ACC112 (cell line): ENCODE data around the gene S100A3.
A peak's percentile ranks its signal among the peaks of the same experiment; 100 is the strongest.
"Not testable (repeated sequence)": the region's sequence is repeated elsewhere in the genome, so short reads cannot be mapped to it uniquely, and the experiment has no call there.

Source experiments
- H2AFZ ChIP-seq: fragments of 200-600 bp; sonication (generic); one replicate; pipeline ENCODE4 v1.6.0; 2017; ENCODE audit warnings: antibody characterized with exemption, low read length; ENCODE audit not compliant: unreplicated experiment
- H3K27ac ChIP-seq: fragments of 200-600 bp; sonication (generic); 2 replicates; pipeline ENCODE4 v1.5.1; 2014; ENCODE audit warnings: low read depth, mild to moderate bottlenecking, antibody characterized with exemption, low read length, moderate library complexity
- H3K27me3 ChIP-seq: fragments of 200-600 bp; sonication (generic); 2 replicates; pipeline ENCODE4 v1.6.1; 2014; ENCODE audit warnings: mild to moderate bottlenecking, antibody characterized with exemption, low read length, moderate library complexity, mixed read lengths; ENCODE audit not compliant: insufficient read depth
- H3K36me3 ChIP-seq: fragments of 200-600 bp; sonication (generic); 2 replicates; pipeline ENCODE4 v1.6.1; 2016; ENCODE audit warnings: mild to moderate bottlenecking, antibody characterized with exemption, low read length, moderate library complexity, mixed read lengths; ENCODE audit not compliant: insufficient read depth
- H3K4me1 ChIP-seq: fragments of 200-600 bp; sonication (generic); one replicate; pipeline ENCODE4 v1.6.1; 2016; ENCODE audit warnings: low read length, mixed read lengths; ENCODE audit not compliant: insufficient read depth, unreplicated experiment, control insufficient read depth
- H3K4me3 ChIP-seq: fragments of 200-600 bp; sonication (generic); 2 replicates; pipeline ENCODE4 v1.5.1; 2014; ENCODE audit warnings: mild to moderate bottlenecking, low read depth, low read length
- H3K79me2 ChIP-seq: fragments of 200-600 bp; sonication (generic); one replicate; pipeline ENCODE4 v1.6.0; 2016; ENCODE audit warnings: low read length; ENCODE audit not compliant: control insufficient read depth, unreplicated experiment, insufficient read depth

S100A3 gene

GRCh38 chr1:153583514-153583913 lies 34.5 kb upstream of the S100A3 start:
- not testable (repeated sequence) for H3K79me2 ChIP-seq, H3K4me3 ChIP-seq, H3K36me3 ChIP-seq, H3K27ac ChIP-seq, H2AFZ ChIP-seq, H3K27me3 ChIP-seq
- peaks cover 11% of the 10 kb centered on the region for H3K4me1 ChIP-seq

- not testable (repeated sequence) for H3K27ac ChIP-seq, H3K27me3 ChIP-seq, H2AFZ ChIP-seq, H3K36me3 ChIP-seq, H3K79me2 ChIP-seq, H3K4me3 ChIP-seq
- H3K4me1 ChIP-seq: peaks cover 18% of the 10 kb centered on the region
Measured at GRCh38 chr1:153582836-153583235, 33.8 kb upstream of the S100A3 start.

- Histone ChIP-seq H3K4me3 (no peak overlapping the region), H3K27me3 (no peaks in the 10 kb centered on the region), H3K4me1 (peaks cover 19% of the 10 kb centered on the region), H3K27ac (no peak overlapping the region), H3K36me3 (no peaks in the 10 kb centered on the region), H2AFZ (no peak overlapping the region), H3K79me2 (no peaks in the 10 kb centered on the region)
Measured at GRCh38 chr1:153578936-153579335, 29.9 kb upstream of the S100A3 start.

- peaks cover 21% of the 10 kb centered on the region for H3K4me1 ChIP-seq
- no peak overlapping the region for H2AFZ ChIP-seq
Measured at GRCh38 chr1:153578490-153578889, 29.4 kb upstream of the S100A3 start.

GRCh38 chr1:153577624-153578051 lies 28.6 kb upstream of the S100A3 start:
- no peak overlapping the region for H2AFZ ChIP-seq
- H3K27ac ChIP-seq: no peak overlapping the region
- H3K36me3 ChIP-seq: no peaks in the 10 kb centered on the region
- no peaks in the 10 kb centered on the region for H3K27me3 ChIP-seq
- no peak overlapping the region for H3K4me3 ChIP-seq
- no peaks in the 10 kb centered on the region for H3K79me2 ChIP-seq
- peaks cover 28% of the 10 kb centered on the region for H3K4me1 ChIP-seq

More at GRCh38 chr1:153578490-153578889, 29.4 kb upstream of the S100A3 start:
- Histone ChIP-seq H3K4me3 (no peak overlapping the region), H3K27me3 (no peaks in the 10 kb centered on the region), H3K36me3 (no peaks in the 10 kb centered on the region), H3K79me2 (no peaks in the 10 kb centered on the region), H3K27ac (no peak overlapping the region)

GRCh38 chr1:153577138-153577537 lies 28.1 kb upstream of the S100A3 start:
- no peak overlapping the region for H2AFZ ChIP-seq
- no peaks in the 10 kb centered on the region for H3K27me3 ChIP-seq
- peaks cover 31% of the 10 kb centered on the region for H3K4me1 ChIP-seq
- no peaks in the 10 kb centered on the region for H3K79me2 ChIP-seq
- no peak overlapping the region for H3K4me3 ChIP-seq
- H3K27ac ChIP-seq: no peak overlapping the region
- H3K36me3 ChIP-seq: no peaks in the 10 kb centered on the region

GRCh38 chr1:153575497-153575896 lies 26.4 kb upstream of the S100A3 start:
- H3K27ac ChIP-seq, H3K79me2 ChIP-seq: not testable (repeated sequence)
- H3K4me1 ChIP-seq: peaks cover 38% of the 10 kb centered on the region

GRCh38 chr1:153575081-153575491 lies 26.0 kb upstream of the S100A3 start:
- H3K4me3 ChIP-seq, H3K36me3 ChIP-seq, H3K27me3 ChIP-seq, H3K27ac ChIP-seq, H2AFZ ChIP-seq, H3K79me2 ChIP-seq: not testable (repeated sequence)
- H3K4me1 ChIP-seq: peaks cover 38% of the 10 kb centered on the region

More at GRCh38 chr1:153575497-153575896, 26.4 kb upstream of the S100A3 start:
- H3K4me3 ChIP-seq, H2AFZ ChIP-seq, H3K36me3 ChIP-seq, H3K27me3 ChIP-seq: not testable (repeated sequence)

GRCh38 chr1:153573351-153573750 lies 24.3 kb upstream of the S100A3 start:
- H3K4me1 ChIP-seq: peaks cover 37% of the 10 kb centered on the region
- H3K79me2 ChIP-seq: no peaks in the 10 kb centered on the region
- no peaks in the 10 kb centered on the region for H3K36me3 ChIP-seq
- peak overlapping the region; percentile 56 for H2AFZ ChIP-seq
- H3K4me3 ChIP-seq: peak overlapping the region; percentile 1; the same call in 1 of the 2 replicates
- no peaks in the 10 kb centered on the region for H3K27me3 ChIP-seq
- peak overlapping the region; percentile 95 for H3K27ac ChIP-seq

GRCh38 chr1:153572569-153573015 lies 23.5 kb upstream of the S100A3 start:
- Histone ChIP-seq H2AFZ (peak overlapping the region; percentile 26), H3K27me3 (no peaks in the 10 kb centered on the region), H3K79me2 (no peaks in the 10 kb centered on the region), H3K4me3 (peak overlapping the region; percentile 1), H3K27ac (peak overlapping the region; percentile 95), H3K36me3 (no peaks in the 10 kb centered on the region), H3K4me1 (peaks cover 37% of the 10 kb centered on the region)

- Histone ChIP-seq H2AFZ (no peak overlapping the region), H3K79me2 (no peaks in the 10 kb centered on the region), H3K4me1 (peaks cover 44% of the 10 kb centered on the region), H3K27ac (peak overlapping the region; percentile 95), H3K27me3 (no peaks in the 10 kb centered on the region), H3K36me3 (no peaks in the 10 kb centered on the region), H3K4me3 (no peak overlapping the region)
Measured at GRCh38 chr1:153571706-153572105, 22.6 kb upstream of the S100A3 start.
